ENCODE results near the gene TUBE1.

TUBE1 gene, protein sequence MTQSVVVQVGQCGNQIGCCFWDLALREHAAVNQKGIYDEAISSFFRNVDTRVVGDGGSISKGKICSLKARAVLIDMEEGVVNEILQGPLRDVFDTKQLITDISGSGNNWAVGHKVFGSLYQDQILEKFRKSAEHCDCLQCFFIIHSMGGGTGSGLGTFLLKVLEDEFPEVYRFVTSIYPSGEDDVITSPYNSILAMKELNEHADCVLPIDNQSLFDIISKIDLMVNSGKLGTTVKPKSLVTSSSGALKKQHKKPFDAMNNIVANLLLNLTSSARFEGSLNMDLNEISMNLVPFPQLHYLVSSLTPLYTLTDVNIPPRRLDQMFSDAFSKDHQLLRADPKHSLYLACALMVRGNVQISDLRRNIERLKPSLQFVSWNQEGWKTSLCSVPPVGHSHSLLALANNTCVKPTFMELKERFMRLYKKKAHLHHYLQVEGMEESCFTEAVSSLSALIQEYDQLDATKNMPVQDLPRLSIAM

DNA sequence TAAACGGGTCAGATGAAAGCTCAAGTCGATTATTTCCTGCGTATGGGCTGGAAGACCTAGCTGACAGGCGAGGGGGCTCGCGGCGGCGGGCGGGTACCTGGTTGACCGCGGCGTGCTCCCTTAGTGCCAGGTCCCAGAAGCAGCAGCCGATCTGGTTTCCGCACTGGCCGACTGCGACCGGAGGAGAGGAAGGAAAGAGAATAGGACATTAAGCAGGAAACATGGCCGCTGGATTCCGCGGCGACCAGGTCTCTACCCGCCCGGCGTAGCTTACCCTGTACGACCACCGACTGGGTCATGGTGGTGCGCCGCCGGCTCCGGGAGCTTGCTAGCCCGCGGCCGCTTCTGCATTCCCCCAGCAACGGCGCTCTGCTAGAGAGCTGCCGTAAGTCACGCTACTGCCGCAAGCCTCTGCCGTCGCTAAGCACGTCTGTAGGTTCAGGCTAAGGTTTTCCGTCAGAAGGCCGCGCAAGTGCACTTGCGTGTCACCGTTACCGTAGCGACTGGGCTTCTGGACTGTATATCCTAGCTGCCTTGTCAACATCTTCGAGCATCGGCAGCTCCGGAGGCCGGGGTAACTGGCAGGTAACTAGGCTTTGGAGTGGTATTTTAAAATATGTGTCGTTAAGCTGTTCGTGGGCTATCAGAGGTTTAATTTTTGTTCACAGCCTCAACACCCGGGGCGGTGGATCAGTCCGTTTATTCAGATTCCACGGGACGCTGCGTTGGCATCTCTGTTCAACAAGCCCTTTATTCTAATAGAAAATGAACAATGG lies at the start of gene TUBE1, which contains the start of gene FAM229B:
Gene TUBE1 (minus strand): TSS at position 347 of the 776 bp plus-strand sequence. CDS start 48 bp downstream, at position 299.
Gene FAM229B (plus strand): TSS at position 456 of the 776 bp plus-strand sequence. CDS start 11,693 bp downstream, outside the sequence.
- H3K4me1 ChIP-seq (ENCODE audit: insufficient read depth, insufficient read length), result no peaks in the 10 kb centered on the region

GRCh38 chr6:112130878-112131277 lies 43.6 kb upstream of the TUBE1 start:
- no peak for DNase-seq (ENCODE audit: low read depth, low spot score)
- Histone ChIP-seq H3K36me3 (ENCODE audit: insufficient read depth, insufficient read length, low read length) (no peaks in the 10 kb centered on the region), H3K9ac (ENCODE audit: insufficient read length, low read depth) (no peak overlapping the region), H3K4me3 (ENCODE audit: insufficient read length, low read depth) (no peak overlapping the region), H3K9me3 (ENCODE audit: insufficient read depth, low read length) (no peaks in the 10 kb centered on the region), H3K4me1 (ENCODE audit: insufficient read depth, insufficient read length) (no peaks in the 10 kb centered on the region), H3K27me3 (ENCODE audit: insufficient read depth, insufficient read length) (no peaks in the 10 kb centered on the region)
- TF ChIP-seq YY1 (IDR thresholded peaks at IDR 0.05; ENCODE audit: insufficient read depth, insufficient read length) (no peak), SUZ12 (IDR thresholded peaks at IDR 0.05; ENCODE audit: extremely low read depth, insufficient read depth, insufficient read length) (no peak), ZNF274 (IDR thresholded peaks at IDR 0.05; ENCODE audit: low read depth, low read length) (no peak)

More for the DNA sequence above, at the start of gene TUBE1, which contains the start of gene FAM229B:
- peak within 1 kb of the TSS; percentile 82 for H3K4me3 ChIP-seq (ENCODE audit: insufficient read length, low read depth)
- no peaks in the 10 kb centered on the region for H3K9me3 ChIP-seq (ENCODE audit: insufficient read depth, low read length)
- peak; percentile 90 for DNase-seq (ENCODE audit: low read depth, low spot score)
- peak within 1 kb of the TSS; percentile 82 for H3K9ac ChIP-seq (ENCODE audit: insufficient read length, low read depth)
- TF ChIP-seq SUZ12 (IDR thresholded peaks at IDR 0.05; ENCODE audit: extremely low read depth, insufficient read depth, insufficient read length) (no peak), ZNF274 (IDR thresholded peaks at IDR 0.05; ENCODE audit: low read depth, low read length) (no peak), YY1 (IDR thresholded peaks at IDR 0.05; ENCODE audit: insufficient read depth, insufficient read length) (no peak)
- H3K27me3 ChIP-seq (ENCODE audit: insufficient read depth, insufficient read length), result no peaks in the 10 kb centered on the region
- peaks cover 12% of the 10 kb centered on the region for H3K36me3 ChIP-seq (ENCODE audit: insufficient read depth, insufficient read length, low read length)

GRCh38 chr6:112128208-112128607 lies 40.9 kb upstream of the TUBE1 start:
- no peak for DNase-seq (ENCODE audit: low read depth, low spot score)
- TF ChIP-seq YY1 (IDR thresholded peaks at IDR 0.05; ENCODE audit: insufficient read depth, insufficient read length), result no peak
- TF ChIP-seq SUZ12 (IDR thresholded peaks at IDR 0.05; ENCODE audit: extremely low read depth, insufficient read depth, insufficient read length), result no peak
- TF ChIP-seq ZNF274 (IDR thresholded peaks at IDR 0.05; ENCODE audit: low read depth, low read length), result no peak

GRCh38 chr6:112123982-112124381 lies 36.7 kb upstream of the TUBE1 start:
- H3K4me1 ChIP-seq (ENCODE audit: insufficient read depth, insufficient read length), result no peaks in the 10 kb centered on the region
- DNase-seq (ENCODE audit: low read depth, low spot score), result no peak
- no peak overlapping the region for H3K4me3 ChIP-seq (ENCODE audit: insufficient read length, low read depth)
- no peak overlapping the region for H3K9ac ChIP-seq (ENCODE audit: insufficient read length, low read depth)
- TF ChIP-seq ZNF274 (IDR thresholded peaks at IDR 0.05; ENCODE audit: low read depth, low read length) (no peak), SUZ12 (IDR thresholded peaks at IDR 0.05; ENCODE audit: extremely low read depth, insufficient read depth, insufficient read length) (no peak), YY1 (IDR thresholded peaks at IDR 0.05; ENCODE audit: insufficient read depth, insufficient read length) (no peak)
- no peaks in the 10 kb centered on the region for H3K27me3 ChIP-seq (ENCODE audit: insufficient read depth, insufficient read length)
- H3K9me3 ChIP-seq (ENCODE audit: insufficient read depth, low read length), result no peaks in the 10 kb centered on the region
- no peaks in the 10 kb centered on the region for H3K36me3 ChIP-seq (ENCODE audit: insufficient read depth, insufficient read length, low read length)

More at GRCh38 chr6:112128208-112128607, 40.9 kb upstream of the TUBE1 start:
- Histone ChIP-seq H3K36me3 (ENCODE audit: insufficient read depth, insufficient read length, low read length) (no peaks in the 10 kb centered on the region), H3K9me3 (ENCODE audit: insufficient read depth, low read length) (no peaks in the 10 kb centered on the region), H3K4me1 (ENCODE audit: insufficient read depth, insufficient read length) (no peaks in the 10 kb centered on the region), H3K4me3 (ENCODE audit: insufficient read length, low read depth) (no peak overlapping the region), H3K27me3 (ENCODE audit: insufficient read depth, insufficient read length) (no peaks in the 10 kb centered on the region), H3K9ac (ENCODE audit: insufficient read length, low read depth) (no peak overlapping the region)

GRCh38 chr6:112122756-112123155 lies 35.5 kb upstream of the TUBE1 start:
- TF ChIP-seq YY1 (IDR thresholded peaks at IDR 0.05; ENCODE audit: insufficient read depth, insufficient read length), result no peak
- TF ChIP-seq SUZ12 (IDR thresholded peaks at IDR 0.05; ENCODE audit: extremely low read depth, insufficient read depth, insufficient read length), result no peak
- TF ChIP-seq ZNF274 (IDR thresholded peaks at IDR 0.05; ENCODE audit: low read depth, low read length), result no peak
- Histone ChIP-seq H3K36me3 (ENCODE audit: insufficient read depth, insufficient read length, low read length) (no peaks in the 10 kb centered on the region), H3K9me3 (ENCODE audit: insufficient read depth, low read length) (no peaks in the 10 kb centered on the region)

GRCh38 chr6:112118034-112118433 lies 30.8 kb upstream of the TUBE1 start:
- Histone ChIP-seq H3K4me1 (ENCODE audit: insufficient read depth, insufficient read length) (no peaks in the 10 kb centered on the region), H3K4me3 (ENCODE audit: insufficient read length, low read depth) (no peak overlapping the region), H3K36me3 (ENCODE audit: insufficient read depth, insufficient read length, low read length) (no peaks in the 10 kb centered on the region), H3K9ac (ENCODE audit: insufficient read length, low read depth) (no peak overlapping the region), H3K9me3 (ENCODE audit: insufficient read depth, low read length) (no peaks in the 10 kb centered on the region), H3K27me3 (ENCODE audit: insufficient read depth, insufficient read length) (no peaks in the 10 kb centered on the region)
- no peak for DNase-seq (ENCODE audit: low read depth, low spot score)
- no peak for TF ChIP-seq YY1 (IDR thresholded peaks at IDR 0.05; ENCODE audit: insufficient read depth, insufficient read length)
- TF ChIP-seq ZNF274 (IDR thresholded peaks at IDR 0.05; ENCODE audit: low read depth, low read length), result no peak
- TF ChIP-seq SUZ12 (IDR thresholded peaks at IDR 0.05; ENCODE audit: extremely low read depth, insufficient read depth, insufficient read length), result no peak

More at GRCh38 chr6:112122756-112123155, 35.5 kb upstream of the TUBE1 start:
- no peak for DNase-seq (ENCODE audit: low read depth, low spot score)
- Histone ChIP-seq H3K4me1 (ENCODE audit: insufficient read depth, insufficient read length) (no peaks in the 10 kb centered on the region), H3K9ac (ENCODE audit: insufficient read length, low read depth) (no peak overlapping the region), H3K27me3 (ENCODE audit: insufficient read depth, insufficient read length) (no peaks in the 10 kb centered on the region), H3K4me3 (ENCODE audit: insufficient read length, low read depth) (no peak overlapping the region)
